EL (cell line): ENCODE data around the gene SH3GL3.

Experiments
- DNase-seq: peaks from one replicate; pipeline ENCODE4 v3.0.0-alpha.2; 2016

Gene SH3GL3

DNA sequence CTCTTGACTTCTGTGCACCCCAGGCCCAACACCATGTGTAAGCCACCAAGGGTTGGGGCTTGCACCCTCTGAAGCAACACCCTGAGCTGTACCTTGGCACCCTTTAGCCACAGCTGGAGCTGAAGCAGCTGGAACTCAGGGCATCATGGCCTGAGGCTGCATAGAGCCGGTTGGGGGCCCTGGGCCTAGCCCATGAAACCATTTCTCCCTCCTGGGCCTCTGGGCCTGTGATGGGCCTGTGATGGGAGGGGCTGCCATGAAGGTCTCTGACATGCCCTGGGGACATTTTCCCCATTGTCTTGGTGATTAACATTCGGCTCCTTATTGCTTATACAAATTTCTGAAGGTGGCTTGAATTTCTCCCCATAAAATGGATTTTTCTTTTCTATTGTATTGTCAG is 184.4 kb downstream of the SH3GL3 start:
- no peak for DNase-seq

DNA sequence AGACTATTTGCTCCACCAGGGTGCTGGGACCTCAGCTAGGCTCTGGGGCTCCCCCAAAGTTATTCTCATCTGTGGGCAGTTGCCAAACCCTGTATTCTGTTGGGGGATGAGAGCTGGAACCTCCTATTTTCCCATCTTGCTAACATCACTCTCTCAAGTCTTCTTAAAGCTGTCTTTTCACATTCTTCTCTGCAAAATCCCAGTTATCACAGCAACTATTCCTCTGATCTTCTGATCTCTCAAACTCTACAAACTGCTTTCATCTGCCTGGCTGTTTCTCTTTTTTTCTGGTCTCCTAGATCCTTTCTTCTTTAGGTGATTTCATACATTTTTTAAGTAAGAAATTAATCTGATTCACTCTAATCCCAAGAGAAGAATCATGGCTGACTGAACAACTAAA is 196.1 kb downstream of the SH3GL3 start:
- DNase-seq, result no peak

DNA sequence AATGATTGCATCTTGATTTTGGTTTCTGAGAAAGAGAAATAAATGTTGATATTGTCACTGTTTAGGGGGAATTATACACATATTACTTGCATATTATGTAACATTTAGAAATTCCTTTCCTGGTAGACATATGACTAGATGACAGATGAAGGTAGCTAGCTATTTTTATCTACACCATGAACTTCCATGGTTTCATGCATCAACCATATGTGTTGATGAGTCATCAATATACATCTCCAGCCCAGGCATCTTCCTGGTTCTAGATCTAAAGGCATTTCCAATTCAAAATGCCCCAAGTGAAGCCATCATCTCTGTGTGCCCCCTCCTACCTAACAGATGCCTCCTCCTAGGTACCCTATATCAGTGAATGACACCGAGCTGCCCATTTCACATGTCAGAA is 197.3 kb downstream of the SH3GL3 start:
- DNase-seq, result no peak

DNA sequence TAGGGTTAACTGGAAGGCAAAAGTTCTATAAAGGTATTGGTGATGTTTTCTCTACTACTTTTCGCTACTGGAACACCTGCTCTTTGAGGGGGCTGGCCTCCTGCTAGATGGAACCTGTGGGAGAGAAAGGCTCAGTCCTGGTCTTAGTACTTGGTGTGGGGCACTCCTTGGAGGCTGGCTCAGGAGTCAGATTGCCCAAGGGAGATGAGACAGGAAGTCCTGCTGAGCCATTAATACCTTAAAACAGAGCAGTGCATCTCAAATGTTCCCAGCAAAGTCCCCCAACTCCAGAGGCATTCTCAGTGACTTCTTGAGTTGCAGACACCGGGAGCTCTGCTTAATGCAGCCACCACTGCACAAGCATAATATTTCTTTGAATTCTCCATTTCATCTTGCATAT is 203.7 kb downstream of the SH3GL3 start:
- no peak for DNase-seq

GRCh38 chr15:83651541-83651940 is 204.4 kb downstream of the SH3GL3 start:
- DNase-seq, result no peak

- no peak for DNase-seq
These were observed 205.6 kb downstream of the SH3GL3 start for GRCh38 chr15:83652626-83653204.

DNA sequence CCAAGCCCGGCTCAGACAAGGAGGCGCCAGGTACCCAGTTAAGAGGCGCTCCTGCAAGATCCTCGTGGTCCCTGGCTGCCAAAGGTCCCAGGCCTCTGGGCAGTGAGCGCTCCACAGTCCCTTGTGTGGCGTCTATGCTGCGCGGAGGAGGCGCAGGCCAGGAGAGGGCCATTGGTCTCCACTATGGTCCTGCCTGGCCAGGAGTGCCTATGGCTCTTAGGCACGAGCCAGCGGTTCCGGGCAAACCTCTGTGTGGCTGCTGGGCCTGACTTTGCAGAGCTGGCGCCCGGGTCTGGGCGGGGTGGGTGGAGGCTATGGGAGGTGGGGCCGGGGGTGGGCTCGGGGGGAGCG is 206.1 kb downstream of the SH3GL3 start:
- DNase-seq, result no peak

GRCh38 chr15:83653639-83654378 is 206.7 kb downstream of the SH3GL3 start, which contains the start of gene ADAMTSL3:
Gene ADAMTSL3 (plus strand): TSS chr15:83654123. CDS start chr15:83655762, 1,639 bp downstream.
- DNase-seq, result no peak

- no peak for DNase-seq
These were observed 207.5 kb downstream of the SH3GL3 start for GRCh38 chr15:83654379-83655236.

- DNase-seq, result no peak
These were observed 208.1 kb downstream of the SH3GL3 start for GRCh38 chr15:83655237-83655616.

GRCh38 chr15:83656192-83656591 is 209.1 kb downstream of the SH3GL3 start:
- no peak for DNase-seq

DNA sequence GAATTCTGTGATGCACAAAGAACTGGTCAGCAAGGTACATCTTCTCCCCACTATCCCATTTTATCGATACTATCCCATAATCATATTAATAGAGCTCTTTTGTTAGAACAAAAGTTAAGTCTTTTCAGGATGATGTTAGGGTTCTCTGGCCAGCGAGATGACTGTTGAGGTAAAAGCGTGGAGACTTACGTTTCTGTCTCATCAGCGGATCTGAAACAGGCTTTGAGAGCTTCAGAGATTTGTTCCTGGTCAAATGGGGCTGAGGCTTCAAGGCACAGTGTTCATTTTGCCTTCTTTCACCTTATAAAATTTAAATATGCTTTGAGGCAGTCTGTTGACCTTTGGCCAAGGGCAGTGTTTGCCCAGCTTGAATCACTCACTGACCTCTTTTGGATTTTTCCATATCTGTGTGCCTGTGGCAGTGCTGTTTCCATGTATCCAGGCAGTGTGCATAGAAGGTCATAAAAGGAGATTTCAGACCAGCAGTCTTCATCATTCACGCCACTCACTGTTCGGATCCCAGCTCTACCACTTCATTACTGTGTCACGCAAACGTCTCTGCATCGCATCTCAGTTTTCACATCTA is 209.9 kb downstream of the SH3GL3 start:
- DNase-seq, result no peak

DNA sequence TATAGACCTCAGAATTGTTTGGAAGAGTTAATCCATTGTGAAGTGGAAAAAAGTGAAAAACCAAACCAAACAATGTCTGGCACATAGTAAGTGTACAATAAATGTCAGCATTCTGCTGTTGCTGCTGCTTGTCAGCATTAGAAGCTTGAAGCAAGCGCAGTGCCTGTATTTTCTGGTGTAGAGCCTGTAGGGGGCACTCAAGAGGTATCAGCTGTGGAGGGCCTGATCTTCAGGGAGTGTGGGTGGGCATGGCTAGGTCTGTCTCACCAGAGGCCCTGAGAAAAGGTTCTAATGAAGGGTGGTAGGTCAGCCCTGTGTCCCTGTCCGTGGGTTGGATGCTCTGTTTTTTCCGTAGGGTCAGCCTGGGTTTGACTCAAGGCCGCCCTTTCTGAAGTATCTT is 210.4 kb downstream of the SH3GL3 start:
- no peak for DNase-seq

DNA sequence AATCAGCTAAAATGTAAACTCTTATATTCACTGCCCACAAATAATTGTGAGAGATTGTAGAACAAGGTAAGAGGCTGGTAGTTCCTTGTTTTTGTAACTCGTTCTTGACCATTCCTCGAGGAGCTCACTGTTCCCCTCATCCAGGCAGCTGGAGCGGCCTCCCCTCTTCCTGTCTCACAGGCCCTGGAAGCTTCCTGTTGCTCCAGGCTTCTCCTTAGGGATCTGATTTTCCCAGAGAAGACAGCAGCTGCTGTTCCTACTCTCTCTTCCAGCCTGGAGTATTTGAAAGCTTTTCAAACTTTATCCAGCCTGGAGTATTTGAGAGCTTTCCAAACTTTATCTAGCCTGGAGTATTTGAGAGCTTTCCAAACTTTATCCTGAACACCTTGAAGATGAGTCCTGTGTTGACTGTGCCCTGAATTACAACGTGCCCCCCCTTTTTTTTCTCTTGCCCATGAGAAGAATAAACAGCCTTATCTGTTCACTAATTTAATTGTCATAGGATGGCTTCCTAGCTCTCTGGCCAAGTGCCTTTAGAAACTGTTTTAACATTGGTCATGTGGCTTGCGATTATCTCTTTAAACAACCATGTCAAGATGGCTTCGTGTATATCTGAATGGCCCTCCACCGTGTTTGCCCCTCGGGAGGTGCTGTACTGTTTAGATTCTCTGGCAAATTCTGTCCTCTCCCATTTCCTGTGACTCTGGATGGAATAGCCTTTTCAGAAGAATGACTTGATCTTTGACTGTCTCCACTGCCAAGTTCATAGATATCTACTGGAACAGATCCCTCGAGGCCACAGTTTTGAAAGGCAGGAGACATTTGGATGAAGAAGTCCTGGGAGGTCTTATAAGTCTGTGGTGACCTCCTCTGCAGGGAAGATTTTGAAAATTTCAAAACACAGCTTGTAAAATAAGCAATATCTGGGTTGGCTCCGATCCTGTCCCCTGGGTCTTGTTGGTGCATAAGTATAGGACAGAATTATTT is 211.6 kb downstream of the SH3GL3 start:
- DNase-seq, result no peak

GRCh38 chr15:83659417-83659812 is 212.3 kb downstream of the SH3GL3 start:
- DNase-seq, result no peak

- DNase-seq, result no peak
These were observed 218.3 kb downstream of the SH3GL3 start for GRCh38 chr15:83665480-83665879.
